PC-9 (cell line): Measurements from ENCODE around the gene POLR2F. TPM values are rescaled to one million over a fixed set of nuclear protein-coding genes. Genes with fewer than 3 reads are reported as not detected.

Source experiments
- BruUV-seq: library from RNA; stranded (reverse); fragments of 400-500 nt; replicated peaks from 2 replicates; lab custom pipeline; 2021; lab: Mats Ljungman, UMichigan
- CTCF ChIA-PET: fragments of 300-600 bp; sonication (Branson Sonifier 250); formaldehyde crosslinking; loops from one replicate; lab custom pipeline; 2022; ENCODE audit warnings: antibody characterized with exemption; lab: Charles Lee
- POLR2A ChIA-PET: fragments of 300-600 bp; sonication (Branson Sonifier 250); formaldehyde crosslinking; loops from one replicate; lab custom pipeline; 2022; ENCODE audit warnings: antibody characterized with exemption; ENCODE audit not compliant: unreplicated experiment; lab: Charles Lee
- DNase-seq, 2 experiments: peaks; one replicate each; pipeline versions ENCODE4 v3.0.0 to v3.0.0-alpha.2; 2015 to 2022; ENCODE audit warnings: mixed read lengths in 1 of 2
- H2AFZ ChIP-seq: fragments of 200-600 bp; sonication (generic); 2 replicates; pipeline ENCODE4 v1.8.1; 2017; ENCODE audit warnings: antibody characterized with exemption
- H3F3A ChIP-seq: fragments of 200-600 bp; sonication (generic); 2 replicates; pipeline ENCODE4 v1.8.1; 2017; ENCODE audit warnings: antibody characterized with exemption, mild to moderate bottlenecking, low read depth; ENCODE audit not compliant: insufficient read depth
- H3K27ac ChIP-seq: fragments of 200-600 bp; sonication (generic); 2 replicates; pipeline ENCODE4 v1.6.1; 2016; ENCODE audit warnings: mixed run types
- H3K27me3 ChIP-seq: fragments of 200-600 bp; sonication (generic); 2 replicates; pipeline ENCODE4 v1.6.1; 2016; ENCODE audit warnings: low read depth, mixed run types; ENCODE audit not compliant: insufficient read depth
- H3K36me3 ChIP-seq: fragments of 200-600 bp; sonication (generic); 2 replicates; pipeline ENCODE4 v1.6.1; 2016; ENCODE audit warnings: low read depth, mixed run types
- H3K4me1 ChIP-seq: fragments of 200-600 bp; sonication (generic); replicated peaks from 2 replicates; pipeline ENCODE4 v1.6.1; 2016; ENCODE audit warnings: mixed run types; ENCODE audit not compliant: insufficient read depth
- H3K4me2 ChIP-seq: fragments of 200-600 bp; sonication (generic); 2 replicates; pipeline ENCODE4 v1.6.1; 2017; ENCODE audit warnings: mixed run types
- H3K4me3 ChIP-seq: fragments of 200-600 bp; sonication (generic); 2 replicates; pipeline ENCODE4 v1.6.1; 2016; ENCODE audit warnings: mixed run types
- H3K79me2 ChIP-seq: fragments of 200-600 bp; sonication (generic); 2 replicates; pipeline ENCODE4 v1.6.1; 2017; ENCODE audit warnings: low read depth, mixed run types
- H3K9me2 ChIP-seq: fragments of 200-600 bp; sonication (generic); 2 replicates; pipeline ENCODE4 v1.8.1; 2017; ENCODE audit warnings: mild to moderate bottlenecking; ENCODE audit not compliant: insufficient read depth
- H3K9me3 ChIP-seq: fragments of 200-600 bp; sonication (generic); 2 replicates; pipeline ENCODE4 v1.8.1; 2016; ENCODE audit warnings: low read depth; ENCODE audit not compliant: insufficient read depth
- H4K20me1 ChIP-seq: fragments of 200-600 bp; sonication (generic); 2 replicates; pipeline ENCODE4 v1.8.1; 2017; ENCODE audit not compliant: insufficient read depth
- EZH2 ChIP-seq: fragments of 200-600 bp; sonication (generic); IDR thresholded peaks from 2 replicates; pipeline ENCODE4 v1.8.0; 2017; ENCODE audit warnings: antibody characterized with exemption, low read depth
- intact Hi-C: fragments of 100-400 bp; cut with micrococcal nuclease; formaldehyde crosslinking; loops from one replicate; pipeline ENCODE4 v1.10.0; 2022; ENCODE audit not compliant: unreplicated experiment
- total RNA-seq: library from RNA; stranded (reverse); gene quantifications from 2 replicates; pipeline ENCODE4 v1.2.3, GENCODE V29; 2021
- TF ChIP-seq, protein P1 (sequence below): fragments of 200-600 bp; sonication (generic); conservative IDR thresholded peaks from 2 replicates; pipeline ENCODE4 v1.6.1; 2017; ENCODE audit warnings: mixed run types, antibody characterized with exemption, mild to moderate bottlenecking, moderate library complexity

Gene POLR2F
- total RNA-seq, 1 experiment from 2014 or later: 180 TPM

DNA sequence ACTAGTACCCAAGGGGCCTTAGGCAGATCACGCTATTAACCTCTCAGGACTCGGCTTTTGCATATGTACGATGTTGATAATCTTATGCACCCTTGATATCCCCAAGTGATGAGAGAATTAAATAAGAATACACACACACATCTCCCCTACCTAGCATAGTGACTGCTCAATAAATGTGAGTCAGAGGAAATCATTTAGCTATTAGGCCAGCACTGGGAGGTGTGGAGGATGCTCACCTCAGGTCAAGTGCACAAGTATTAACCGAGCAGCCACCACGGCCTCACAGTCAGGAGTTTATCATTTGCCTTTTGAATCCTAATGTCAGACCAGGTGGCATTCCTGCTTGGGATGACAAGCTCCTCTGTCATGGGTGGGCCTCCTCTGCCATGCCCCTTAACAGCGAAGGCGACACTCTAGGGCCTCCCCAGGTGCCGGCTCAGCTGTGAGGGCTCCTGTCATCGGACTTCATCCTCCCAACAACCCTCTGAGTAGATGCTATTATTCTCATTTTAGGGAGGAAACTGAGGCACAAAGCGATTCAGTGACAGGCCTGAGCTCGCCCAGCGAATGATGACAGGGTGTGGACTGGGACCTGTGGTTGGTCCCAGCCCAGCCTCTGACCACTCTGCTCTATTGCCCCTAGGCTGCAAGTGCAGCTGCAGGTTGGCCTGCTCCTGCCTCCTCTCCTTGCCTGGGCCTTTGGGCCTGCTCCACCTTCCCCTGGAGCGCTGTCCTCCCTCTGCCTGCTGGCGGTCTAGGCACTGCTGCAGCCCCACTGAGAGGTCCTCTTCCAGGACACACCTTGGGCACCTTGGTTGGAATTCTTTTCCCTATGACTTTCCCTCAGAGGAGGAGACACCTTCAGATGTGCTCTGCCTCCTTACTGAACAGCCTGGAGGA, 35.9 kb downstream of the POLR2F start:
- Histone ChIP-seq H3K4me1 (no peaks in the 10 kb centered on the region), H4K20me1 (no peaks in the 10 kb centered on the region), H3K4me3 (no peak overlapping the region), H3K9me2 (no peaks in the 10 kb centered on the region), H3K79me2 (no peaks in the 10 kb centered on the region), H3K4me2 (no peak overlapping the region), H3K27me3 (no peaks in the 10 kb centered on the region), H3K9me3 (no peaks in the 10 kb centered on the region), H3K36me3 (no peaks in the 10 kb centered on the region), H3F3A (peaks cover 4% of the 10 kb centered on the region; the same call in 1 of the 2 replicates), H2AFZ (no peak overlapping the region), H3K27ac (no peak overlapping the region)
- DNase-seq: no peak
- no peak for TF ChIP-seq EZH2
- TF ChIP-seq, protein P1, sequence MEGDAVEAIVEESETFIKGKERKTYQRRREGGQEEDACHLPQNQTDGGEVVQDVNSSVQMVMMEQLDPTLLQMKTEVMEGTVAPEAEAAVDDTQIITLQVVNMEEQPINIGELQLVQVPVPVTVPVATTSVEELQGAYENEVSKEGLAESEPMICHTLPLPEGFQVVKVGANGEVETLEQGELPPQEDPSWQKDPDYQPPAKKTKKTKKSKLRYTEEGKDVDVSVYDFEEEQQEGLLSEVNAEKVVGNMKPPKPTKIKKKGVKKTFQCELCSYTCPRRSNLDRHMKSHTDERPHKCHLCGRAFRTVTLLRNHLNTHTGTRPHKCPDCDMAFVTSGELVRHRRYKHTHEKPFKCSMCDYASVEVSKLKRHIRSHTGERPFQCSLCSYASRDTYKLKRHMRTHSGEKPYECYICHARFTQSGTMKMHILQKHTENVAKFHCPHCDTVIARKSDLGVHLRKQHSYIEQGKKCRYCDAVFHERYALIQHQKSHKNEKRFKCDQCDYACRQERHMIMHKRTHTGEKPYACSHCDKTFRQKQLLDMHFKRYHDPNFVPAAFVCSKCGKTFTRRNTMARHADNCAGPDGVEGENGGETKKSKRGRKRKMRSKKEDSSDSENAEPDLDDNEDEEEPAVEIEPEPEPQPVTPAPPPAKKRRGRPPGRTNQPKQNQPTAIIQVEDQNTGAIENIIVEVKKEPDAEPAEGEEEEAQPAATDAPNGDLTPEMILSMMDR: no peak
- POLR2A ChIA-PET: no interaction called here
- CTCF ChIA-PET: no interaction called here
- intact Hi-C loops: no loop called here
- BruUV-seq: no TSS peak

DNA sequence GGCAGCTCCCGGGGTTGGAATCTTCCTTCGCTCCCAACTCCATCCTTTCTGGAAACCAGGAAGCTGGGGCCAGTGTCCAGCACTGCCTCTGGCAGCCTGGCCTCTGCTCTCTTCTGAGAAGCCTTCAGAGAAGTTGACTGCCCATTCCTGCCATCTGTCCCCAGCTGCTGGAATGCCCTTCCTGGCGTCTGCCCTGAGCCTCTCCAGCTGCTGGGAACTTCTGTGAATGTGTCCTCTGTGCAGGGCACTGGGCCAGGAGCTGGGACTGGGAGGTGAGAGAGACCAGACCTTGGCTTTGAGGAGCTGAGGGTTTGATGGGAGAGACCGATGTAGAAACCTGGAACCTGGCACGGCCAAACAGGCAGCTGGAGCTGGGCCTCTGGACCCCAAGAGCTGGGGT, 36.8 kb downstream of the POLR2F start:
- DNase-seq: no peak
- no peak overlapping the region for H2AFZ ChIP-seq
- no peaks in the 10 kb centered on the region for H3K9me2 ChIP-seq
- ChIA-PET POLR2A (no interaction called here), CTCF (interaction anchor here (0.6 kb wide), 1 partner anchor 170 kb away, joined by 4 read pairs; no protein-coding TSS in a partner anchor)
- H3K4me1 ChIP-seq: no peaks in the 10 kb centered on the region
- TF ChIP-seq, protein P1: no peak
- no peak for TF ChIP-seq EZH2
- intact Hi-C loops: no loop called here
- peaks cover 4% of the 10 kb centered on the region for H3F3A ChIP-seq
- no peaks in the 10 kb centered on the region for H3K27me3 ChIP-seq
- H3K36me3 ChIP-seq: no peaks in the 10 kb centered on the region
- H3K4me3 ChIP-seq: no peak overlapping the region
- no peak overlapping the region for H3K4me2 ChIP-seq
- H4K20me1 ChIP-seq: no peaks in the 10 kb centered on the region
- BruUV-seq: no TSS peak
- H3K9me3 ChIP-seq: no peaks in the 10 kb centered on the region
- no peaks in the 10 kb centered on the region for H3K79me2 ChIP-seq
- H3K27ac ChIP-seq: no peak overlapping the region

DNA sequence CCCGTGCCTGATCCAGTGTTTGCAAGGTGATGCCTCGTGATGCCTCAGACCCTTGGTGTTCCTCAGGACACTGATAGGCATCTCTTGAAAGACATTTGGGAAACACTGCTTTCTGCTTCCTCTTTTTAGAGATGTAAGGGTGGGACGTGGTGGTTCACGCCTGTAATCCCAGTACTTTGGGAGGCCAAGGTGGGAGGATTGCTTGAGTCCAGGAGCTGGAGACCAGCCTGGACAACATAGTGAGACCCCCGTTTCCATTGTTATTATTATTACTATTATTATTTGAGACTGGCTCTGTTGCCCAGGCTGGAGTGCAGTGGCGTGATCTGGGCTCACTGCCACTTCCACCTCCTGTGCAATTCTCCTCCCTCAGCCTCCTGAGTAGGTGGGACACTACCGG, 37.4 kb downstream of the POLR2F start:
- TF ChIP-seq, protein P1: no peak
- no peak for TF ChIP-seq EZH2
- Histone ChIP-seq H3K79me2 (no peaks in the 10 kb centered on the region), H3K27ac (no peak overlapping the region), H3K4me1 (peaks cover under 1% of the 10 kb centered on the region), H3K9me2 (no peaks in the 10 kb centered on the region), H3K4me2 (no peak overlapping the region), H2AFZ (no peak overlapping the region), H4K20me1 (no peaks in the 10 kb centered on the region), H3K9me3 (no peaks in the 10 kb centered on the region), H3F3A (peaks cover 4% of the 10 kb centered on the region), H3K36me3 (no peaks in the 10 kb centered on the region), H3K4me3 (no peak overlapping the region), H3K27me3 (no peaks in the 10 kb centered on the region)
- CTCF ChIA-PET: no interaction called here
- no peak for DNase-seq
- intact Hi-C loops: no loop called here
- BruUV-seq: no TSS peak
- POLR2A ChIA-PET: no interaction called here
